Activated CD4-positive, alpha-beta T cell treated with anti-CD3 and anti-CD28 coated beads for 4 hours (primary cell): ENCODE results near the gene ZMYND11.
A peak's percentile ranks its signal among the peaks of the same experiment; 100 is the strongest.
"Not testable (repeated sequence)": the region's sequence is repeated elsewhere in the genome, so short reads cannot be mapped to it uniquely, and the experiment has no call there.

ENCODE experiments used
- DNase-seq, 2 donors: peaks; one replicate each; pipeline ENCODE4 v3.0.0-alpha.2; 2020

ZMYND11 gene

DNA sequence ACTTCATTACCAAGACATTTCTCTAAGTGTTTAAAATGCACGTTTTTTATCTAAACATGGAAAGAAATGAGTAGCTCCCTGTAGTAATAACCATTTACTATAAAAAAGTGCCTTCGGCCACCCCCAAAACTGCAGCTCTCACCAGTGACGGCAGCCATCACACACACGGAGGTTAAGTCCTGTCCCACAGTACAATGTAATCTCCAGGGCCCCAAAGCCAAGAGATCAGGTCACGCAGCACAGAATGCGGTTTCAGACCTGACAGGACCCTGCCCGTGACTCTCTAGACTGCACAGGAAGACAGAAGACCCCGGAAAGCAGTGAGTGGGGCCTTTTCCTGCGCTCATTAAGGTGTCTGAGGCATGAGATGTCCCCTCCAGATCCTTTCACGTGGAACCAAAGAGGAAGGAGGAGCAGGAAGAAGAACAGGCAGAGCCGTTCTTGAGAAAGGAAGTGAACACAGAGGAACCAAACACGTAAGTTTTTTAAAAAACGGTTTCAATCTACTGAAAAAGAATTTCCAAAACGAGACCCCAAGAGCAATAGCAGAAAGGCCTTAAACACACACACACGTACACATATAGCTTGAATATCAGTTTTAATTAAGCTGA lies 125.7 kb downstream of the ZMYND11 start:
- no peak for DNase-seq

DNA sequence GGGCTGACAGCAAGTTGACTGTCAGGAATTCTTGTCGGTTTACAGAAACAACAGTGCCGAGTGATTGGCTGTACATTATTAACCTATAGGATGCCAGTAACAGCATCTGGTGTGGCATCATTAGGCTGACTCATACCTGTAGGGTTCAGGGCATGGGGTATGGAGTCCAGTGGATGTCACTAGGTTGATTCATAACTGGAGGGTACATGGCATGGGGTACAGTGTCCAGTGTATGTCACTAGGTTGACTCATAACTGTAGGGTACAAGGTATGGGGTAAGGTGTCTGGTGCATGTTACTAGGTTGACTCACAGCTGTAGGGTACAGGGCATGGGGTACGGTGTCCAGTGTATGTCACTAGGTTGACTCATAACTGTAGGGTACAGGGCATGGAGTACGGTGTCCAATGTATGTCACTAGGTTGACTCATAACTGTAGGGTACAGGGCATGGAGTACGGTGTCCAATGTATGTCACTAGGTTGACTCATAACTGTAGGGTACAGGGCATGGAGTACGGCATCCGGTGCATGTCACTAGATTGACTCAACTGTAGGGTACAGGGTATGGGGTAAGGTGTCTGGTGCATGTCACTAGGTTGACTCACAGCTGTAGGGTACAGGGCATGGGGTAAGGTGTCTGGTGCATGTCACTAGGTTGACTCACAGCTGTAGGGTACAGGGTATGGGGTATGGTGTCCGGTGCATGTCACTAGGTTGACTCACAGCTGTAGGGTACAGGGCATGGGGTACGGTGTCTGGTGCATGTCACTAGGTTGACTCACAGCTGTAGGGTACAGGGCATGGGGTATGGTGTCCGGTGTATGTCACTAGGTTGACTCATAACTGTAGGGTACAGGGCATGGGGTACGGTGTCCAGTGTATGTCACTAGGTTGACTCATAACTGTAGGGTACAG lies 129.2 kb downstream of the ZMYND11 start:
- not testable (repeated sequence) for DNase-seq

DNA sequence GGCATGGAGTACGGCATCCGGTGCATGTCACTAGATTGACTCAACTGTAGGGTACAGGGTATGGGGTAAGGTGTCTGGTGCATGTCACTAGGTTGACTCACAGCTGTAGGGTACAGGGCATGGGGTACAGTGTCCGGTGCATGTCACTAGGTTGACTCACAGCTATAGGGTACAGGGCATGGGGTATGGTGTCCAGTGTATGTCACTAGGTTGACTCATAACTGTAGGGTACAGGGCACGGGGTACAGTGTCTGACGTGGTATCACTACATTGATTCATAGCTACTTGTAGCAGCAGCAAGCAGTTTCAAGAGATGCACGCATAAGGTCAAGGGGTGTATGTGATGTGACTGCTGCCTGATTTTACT lies 129.8 kb downstream of the ZMYND11 start:
- not testable (repeated sequence) for DNase-seq

DNA sequence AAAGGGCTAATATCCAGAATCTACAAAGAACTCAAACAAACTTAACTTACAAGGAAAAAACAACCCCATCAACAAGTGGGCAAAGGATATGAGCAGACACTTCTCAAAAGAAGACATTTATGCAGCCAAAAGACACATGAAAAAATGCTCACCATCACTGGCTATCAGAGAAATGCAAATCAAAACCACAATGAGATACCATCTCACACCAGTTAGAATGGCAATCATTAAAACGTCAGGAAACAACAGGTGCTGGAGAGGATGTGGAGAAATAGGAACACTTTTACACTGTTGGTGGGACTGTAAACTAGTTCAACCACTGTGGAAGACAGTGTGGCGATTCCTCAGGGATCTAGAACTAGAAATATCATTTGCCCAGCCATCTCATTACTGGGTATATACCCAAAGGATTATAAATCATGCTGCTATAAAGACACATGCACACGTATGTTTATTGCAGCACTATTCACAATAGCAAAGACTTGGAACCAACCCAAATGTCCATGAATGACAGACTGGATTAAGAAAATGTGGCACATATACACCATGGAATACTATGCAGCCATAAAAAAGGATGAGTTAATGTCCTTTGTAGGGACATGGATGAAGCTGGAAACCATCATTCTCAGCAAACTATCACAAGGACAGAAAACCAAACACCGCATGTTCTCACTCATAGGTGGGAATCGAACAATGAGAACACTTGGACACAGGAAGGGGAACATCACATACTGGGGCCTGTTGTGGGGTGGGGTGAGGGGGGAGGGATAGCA lies 130.7 kb downstream of the ZMYND11 start:
- DNase-seq: not testable (repeated sequence)

DNA sequence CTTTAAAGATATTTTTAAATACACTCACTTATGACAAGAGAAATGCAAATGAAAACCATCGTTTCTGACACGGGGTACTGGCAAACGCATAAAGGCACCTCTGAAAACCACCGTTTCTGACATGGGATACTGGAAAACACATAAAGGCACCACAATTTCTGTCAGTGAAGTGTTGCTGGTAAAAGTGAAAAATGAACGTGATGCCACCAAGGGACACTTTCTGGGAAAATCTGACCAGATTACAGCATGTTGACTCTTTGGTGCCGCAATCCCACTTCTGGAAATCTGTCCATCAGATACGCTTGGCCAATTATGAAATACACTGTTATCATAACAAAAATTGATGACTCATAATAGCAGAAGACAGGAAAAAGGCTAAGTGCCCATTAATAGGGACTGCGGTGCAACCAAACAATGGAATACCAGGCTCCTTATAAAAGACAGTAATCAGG lies 131.7 kb downstream of the ZMYND11 start:
- no peak for DNase-seq

DNA sequence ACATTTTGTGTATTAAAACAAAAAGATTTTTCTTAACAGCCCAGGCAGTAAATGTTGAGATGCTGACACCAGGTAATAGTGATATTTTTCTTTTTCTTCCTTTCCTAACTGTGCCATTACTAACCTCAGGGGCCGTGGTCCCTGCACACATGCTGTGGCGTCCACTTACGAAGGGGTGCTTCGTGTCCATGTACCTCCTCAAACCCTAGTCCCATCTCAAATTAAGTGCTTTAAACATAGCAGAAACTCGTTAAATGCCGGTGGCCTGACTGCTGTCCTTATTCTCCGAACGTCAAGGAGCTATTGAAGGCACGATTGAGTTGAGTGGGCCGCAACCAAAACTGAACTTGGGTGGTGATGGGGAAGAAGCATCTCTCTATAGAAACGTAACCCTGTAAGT lies 132.4 kb downstream of the ZMYND11 start:
- DNase-seq: no peak

DNA sequence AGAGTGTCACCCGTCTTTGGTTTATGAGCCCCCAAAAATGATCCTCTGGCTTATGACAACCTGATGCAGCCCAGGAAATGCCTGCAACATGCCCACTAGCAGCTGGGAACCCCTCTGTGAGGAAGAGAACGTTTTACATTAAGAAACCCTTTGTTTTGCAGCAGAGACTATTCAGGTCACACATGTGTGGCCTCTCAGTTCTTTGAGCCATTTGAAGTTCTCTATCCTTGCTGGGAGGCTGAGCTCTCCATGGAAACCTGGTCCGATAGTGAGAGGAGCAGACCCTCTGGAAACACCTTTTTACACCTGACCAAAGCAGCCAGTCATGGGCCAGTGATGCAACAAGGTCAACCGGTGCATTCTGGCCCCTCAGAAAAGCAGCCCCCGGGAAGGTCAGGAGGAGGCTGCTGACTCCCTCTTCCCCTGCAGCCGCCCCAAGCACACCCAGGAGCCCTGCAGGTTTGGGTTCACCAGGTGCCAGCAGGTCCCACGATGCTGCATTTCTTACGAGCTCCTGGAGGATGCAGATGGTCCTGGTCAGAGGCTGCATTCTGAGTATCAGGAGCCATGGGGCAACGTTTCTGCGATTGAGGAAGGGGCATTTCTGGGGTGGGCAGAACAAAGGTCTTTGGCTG lies 134.3 kb downstream of the ZMYND11 start:
- no peak for DNase-seq

DNA sequence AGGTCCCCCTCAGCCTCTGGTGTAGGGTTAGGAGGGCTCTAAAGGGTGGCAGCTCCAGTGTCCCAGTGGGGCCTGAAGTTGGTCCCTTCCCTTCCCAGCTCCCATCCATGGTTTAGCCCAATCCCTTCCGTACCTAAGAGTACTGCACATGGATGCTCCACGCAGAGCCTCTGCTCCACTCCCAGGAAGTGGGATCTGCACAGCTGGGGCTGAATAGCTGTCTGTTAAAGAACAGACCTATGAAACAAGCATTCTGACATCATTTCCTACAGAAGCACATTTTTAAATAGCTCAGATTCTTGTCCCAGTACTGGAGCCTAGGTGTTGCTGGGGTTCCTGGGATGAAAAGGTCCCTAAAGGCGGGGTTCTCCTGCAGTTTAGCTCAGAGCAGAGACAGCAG lies 135.9 kb downstream of the ZMYND11 start:
- DNase-seq: no peak

DNA sequence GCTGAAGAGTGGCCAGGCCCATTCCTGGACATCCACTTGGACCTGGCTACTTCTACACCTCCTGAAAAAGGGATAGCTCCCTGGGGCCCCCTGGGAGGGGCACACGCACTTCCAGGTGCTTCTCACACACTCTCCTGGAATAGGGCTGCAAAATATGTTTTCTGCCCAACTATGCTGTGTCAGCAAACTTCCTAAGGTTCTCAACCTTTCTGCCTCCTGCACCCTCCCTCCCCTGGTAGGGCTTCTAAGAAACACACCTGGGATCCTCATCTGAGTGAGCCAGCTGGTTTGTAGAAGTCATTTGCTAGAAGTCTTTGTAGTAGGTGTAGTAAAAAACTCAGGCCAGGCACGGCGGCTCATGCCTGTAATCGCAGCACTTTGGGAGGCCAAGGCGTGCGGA lies 136.5 kb downstream of the ZMYND11 start:
- DNase-seq: no peak

DNA sequence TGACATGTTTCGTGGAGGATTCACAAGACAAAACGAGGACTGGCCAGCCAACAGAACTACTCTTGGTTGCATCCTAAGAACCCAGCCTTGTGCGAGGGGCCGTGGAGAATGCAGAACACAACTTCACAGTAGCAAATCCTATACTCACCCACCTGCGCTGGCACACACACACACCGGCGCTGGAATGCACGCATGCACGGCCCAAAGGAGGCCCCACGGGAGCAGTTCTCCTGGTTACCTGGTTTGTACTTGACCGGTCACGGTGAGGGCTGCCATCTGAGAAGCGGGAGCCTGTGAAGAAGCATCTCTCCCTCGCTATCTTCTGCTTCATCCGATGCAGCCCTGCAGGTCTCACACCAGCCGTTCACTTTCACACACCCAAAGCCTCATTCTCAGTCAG lies 137.8 kb downstream of the ZMYND11 start:
- no peak for DNase-seq

DNA sequence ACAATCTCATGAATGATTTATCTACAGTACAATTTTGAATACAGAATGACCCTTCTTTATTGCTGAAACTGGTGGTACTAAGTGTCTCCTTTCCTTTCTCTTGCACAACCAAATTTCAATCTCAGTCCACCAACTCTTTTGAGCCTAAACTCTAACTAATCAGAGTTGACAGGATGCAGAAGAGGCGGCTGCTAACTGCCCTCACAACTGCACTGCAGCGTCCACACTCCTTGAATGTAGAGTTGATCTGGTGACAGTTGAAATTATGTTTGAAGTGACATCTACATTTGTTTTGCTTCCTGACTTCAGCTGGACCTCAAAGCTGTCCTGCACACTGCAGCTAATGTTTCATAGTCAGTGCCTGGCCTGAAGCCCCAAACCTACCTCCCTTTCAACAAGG lies 139.6 kb downstream of the ZMYND11 start:
- DNase-seq: no peak

DNA sequence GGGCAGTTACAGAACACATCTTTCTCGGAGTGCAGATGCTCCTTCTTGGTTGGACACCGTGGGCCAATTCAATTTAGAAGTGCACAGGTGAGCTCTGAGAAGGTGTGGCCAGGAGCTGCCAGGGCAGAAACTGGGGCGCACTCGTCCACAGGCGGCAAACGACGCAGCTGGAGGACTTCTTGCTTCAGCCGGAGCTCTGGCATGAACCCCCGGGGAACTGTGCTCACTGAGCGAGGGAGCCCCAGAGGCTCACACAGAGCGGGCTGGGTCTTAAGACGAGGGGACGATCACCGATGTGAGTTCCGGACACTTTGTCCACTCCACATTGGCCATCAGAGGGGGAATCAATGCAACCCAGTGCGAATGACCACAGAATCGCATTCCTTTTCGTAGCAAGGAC lies 140.4 kb downstream of the ZMYND11 start:
- no peak for DNase-seq

DNA sequence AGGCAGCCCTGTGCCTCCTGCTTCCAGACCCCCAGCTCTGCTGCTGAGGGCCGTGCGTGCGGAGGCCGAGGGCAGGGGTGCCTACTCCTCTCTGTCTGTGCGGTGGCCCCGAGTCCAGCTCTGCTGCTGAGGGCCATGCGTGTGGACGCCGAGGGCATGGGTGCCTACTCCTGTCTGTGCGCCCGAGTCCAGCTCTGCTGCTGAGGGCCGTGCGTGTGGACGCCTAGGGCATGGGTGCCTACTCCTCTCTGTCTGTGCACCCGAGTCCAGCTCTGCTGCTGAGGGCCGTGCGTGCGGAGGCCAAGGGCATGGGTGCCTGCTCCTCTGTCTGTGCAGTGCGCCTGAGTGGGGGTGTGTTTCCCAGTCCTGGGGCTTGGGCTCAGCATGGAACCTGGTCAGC lies 142.7 kb downstream of the ZMYND11 start:
- no peak for DNase-seq

DNA sequence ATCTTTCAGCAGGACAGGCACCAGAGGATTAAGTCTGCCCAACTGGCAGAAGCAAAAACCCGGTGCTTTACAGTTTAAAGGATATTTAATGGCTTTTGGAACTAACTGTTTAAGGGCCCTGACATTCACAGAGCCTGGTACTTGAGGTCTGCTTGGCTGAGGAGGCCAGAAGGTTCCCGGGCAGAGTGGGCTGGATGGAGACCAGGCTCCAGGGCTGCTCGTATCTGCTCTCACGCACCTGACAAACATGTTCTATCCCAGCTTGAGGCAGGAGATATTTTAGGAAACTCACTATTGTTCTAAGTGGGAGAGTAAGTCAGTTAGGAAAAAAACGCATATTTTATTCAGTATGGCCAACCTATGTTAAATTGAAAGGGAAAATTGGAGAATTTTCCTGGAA lies 143.5 kb downstream of the ZMYND11 start:
- DNase-seq: no peak

DNA sequence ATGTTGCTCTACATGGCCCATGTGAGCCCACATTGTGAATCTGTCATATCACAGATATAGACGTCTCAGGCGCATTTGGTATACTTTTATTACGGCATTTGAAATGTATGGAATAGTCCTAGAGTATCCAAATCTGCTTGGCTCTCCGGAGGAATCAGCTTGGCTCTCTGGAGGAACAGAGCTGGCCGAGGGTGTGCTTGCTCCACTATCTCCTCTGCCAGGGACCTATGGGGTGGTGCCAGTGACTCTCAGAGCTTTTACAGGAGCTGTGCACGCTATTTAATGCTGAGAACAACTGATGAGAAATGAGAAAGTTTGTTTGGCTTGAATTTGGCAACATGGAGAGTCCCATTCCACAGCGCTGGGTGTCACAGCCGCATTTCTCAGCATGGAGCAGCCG lies 144.0 kb downstream of the ZMYND11 start:
- no peak for DNase-seq

DNA sequence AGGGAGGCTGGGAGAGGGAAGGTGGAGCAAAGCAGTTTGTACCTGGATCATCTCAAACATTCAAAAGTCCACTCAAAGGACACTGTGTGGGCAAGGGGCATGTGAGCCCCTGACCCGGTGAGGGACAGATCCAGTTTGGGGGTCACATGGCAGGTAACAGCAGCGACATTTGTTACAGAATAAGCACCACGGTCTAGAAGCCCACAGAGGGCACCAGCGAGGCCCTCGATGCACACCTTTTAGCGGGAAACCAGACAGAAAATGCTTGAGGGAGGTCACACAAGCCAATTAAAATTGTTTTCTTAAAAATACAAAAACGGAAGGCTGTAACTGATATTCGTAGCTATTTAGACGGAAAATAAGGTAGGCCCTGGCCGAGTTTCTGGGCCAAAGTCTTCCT lies 144.4 kb downstream of the ZMYND11 start:
- DNase-seq: no peak

DNA sequence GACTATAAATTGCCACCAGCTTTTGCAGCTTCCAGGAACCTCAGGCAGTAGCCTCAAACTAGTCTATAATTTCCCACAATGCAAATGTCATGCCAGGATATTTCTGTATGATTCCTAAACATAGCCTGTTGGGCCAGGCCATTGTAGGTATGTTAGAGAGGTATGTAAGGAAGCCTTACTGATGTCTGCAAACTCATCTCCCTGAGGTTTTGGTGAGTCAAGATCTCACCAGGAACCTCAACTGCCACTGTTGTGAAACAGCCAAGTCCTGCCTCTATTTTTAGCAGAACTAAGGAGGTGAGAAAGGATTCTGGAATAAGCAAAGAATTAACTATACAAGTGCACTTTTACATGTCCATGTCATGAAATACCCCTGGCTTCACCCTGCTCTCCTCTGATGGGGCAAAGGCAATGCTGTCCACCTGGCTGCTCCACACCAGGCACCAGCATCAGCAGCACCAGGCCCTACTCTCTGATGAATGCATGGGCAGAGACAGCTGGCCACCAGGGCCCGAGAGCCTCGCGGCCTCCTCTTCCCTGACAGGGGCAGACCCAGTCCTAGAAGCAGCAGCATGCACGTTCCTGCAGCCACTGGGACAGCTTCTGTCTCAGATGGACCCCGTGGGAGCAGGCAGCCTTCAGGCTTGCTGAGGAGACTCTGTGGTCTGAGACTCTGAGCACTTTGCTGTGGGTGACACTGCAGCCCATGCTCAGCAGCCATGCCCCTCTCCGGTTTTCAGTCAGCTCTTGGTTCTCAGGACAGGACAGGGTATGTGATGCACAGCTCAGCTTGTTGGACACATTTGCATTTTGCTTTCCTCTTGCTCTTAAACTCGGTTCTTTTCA lies 147.3 kb downstream of the ZMYND11 start:
- DNase-seq: no peak

DNA sequence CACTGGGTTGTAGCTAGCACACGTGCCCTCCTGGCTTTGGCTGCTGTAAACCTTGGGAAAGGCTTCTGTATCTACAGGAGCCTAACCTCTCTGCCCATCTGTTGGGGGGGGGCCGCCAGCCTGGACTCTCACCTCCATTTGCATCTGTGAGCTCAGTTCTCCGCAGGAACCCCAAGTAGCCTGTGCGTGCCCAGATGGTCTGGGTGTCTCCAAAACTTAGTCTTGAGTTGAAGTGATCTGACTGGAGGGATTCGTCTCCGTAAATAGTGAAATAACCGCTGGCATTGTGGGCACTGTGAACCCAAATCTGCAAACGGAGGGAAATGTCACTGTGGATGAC lies 147.9 kb downstream of the ZMYND11 start:
- DNase-seq: no peak

DNA sequence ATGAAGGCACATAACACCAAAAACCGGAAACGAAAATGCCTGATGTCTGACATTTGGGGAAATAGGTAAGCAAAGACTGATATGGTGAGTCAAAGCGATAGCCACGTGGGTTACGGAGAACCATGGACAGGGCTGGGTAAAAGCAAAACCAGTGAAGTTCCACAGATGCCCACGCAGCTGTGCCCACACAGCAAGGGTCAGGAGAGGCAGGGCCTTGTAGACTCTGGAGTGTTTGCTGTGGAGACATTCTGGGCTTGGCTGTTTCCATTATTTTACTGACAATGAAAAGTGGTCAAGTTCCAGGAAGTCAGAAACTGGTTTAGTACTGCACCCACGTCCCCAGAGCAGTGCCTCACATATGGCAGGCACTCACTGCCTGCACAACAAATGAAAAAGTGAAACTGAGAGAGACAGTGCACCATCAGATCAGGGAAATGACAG lies 148.7 kb downstream of the ZMYND11 start:
- DNase-seq: peak in 1 of 2 donors; percentile 9

DNA sequence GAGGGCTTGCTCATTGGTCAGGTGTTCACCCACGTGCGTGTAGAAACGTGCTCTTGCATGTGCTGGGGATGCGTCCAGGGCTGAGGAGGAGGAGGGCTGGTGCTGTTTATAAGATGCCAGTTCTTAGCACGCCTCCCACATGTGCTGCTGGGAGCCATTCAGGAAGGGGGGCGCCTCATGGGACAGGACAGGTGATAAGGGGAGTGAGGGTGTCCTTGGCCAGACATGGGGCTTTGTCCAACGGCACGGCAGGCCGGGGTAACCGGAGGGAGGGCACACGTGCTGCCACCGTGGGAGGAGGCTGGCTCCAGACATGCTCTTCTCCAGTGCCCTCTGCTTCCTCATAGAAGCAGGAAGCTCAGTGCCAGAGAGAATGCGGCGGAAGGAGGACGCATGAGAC lies 150.0 kb downstream of the ZMYND11 start:
- DNase-seq: no peak

DNA sequence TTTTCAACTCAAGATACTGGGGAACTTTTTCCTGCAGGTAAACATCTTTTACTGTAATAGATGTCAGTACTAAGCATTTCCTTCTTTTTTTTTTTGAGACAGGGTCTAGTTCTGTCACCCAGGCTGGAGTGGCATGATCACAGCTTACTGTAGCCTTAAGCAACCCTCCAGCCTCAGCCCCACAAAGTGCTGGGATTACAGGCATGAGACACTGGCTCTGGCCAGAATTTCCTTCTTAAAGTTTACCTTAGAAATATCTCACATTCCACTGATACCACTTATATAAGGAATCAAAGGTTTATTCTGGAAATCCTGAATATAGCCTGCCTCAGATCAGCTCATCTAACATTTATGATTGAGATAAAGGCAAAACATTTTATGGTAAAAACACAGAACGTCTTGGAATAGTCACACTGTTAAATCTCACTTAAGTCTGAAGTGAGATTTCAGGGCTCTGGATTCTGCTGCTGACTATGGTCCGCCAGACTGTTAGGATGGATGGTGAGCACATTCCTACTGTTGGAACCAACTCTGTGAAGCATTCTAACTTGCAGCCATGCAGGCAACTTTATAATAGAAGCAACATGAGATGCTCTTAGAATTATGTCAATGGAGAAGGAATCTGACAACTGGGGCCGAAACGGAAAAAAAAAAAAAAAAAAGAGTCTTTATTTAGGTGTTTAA lies 151.9 kb downstream of the ZMYND11 start:
- DNase-seq: no peak

DNA sequence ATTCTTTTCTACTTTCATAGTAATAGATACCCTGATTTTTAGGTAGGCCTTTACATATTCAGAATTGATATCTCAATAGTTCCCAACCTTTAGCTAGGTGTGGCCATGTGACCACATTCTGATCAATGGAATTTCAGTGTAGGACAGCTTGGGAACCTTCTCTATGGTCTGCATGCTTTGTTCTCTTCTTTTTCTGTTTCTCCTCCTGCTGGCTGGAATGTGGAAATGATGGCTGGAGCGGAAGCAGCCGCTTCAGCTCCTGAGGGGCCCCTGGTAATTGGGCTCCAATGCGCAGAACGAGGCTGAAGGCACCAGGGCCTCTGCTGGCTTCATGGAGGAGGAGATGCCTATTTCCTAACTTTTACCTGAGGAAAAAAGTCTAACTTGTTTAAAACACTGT lies 152.6 kb downstream of the ZMYND11 start:
- DNase-seq: no peak
